IMR-90 (cell line): ENCODE data around the gene ACADM. TPM values are rescaled to one million over a fixed set of nuclear protein-coding genes. Genes with fewer than 3 reads are reported as not detected.
"Not testable (repeated sequence)": the region's sequence is repeated elsewhere in the genome, so short reads cannot be mapped to it uniquely, and the experiment has no call there.

Source experiments
- ATAC-seq: fragments of 200-7000 bp; cut with Tn5 transposase; 2 replicates; pipeline ENCODE4 v1.9.1; 2020; ENCODE audit warnings: low read depth, mild to moderate bottlenecking, moderate library complexity
- BruUV-seq: library from RNA; stranded (reverse); fragments of 400-500 nt; replicated peaks from 2 replicates; lab custom pipeline; 2021; lab: Mats Ljungman, UMichigan
- CTCF ChIA-PET: fragments of 300-600 bp; formaldehyde crosslinking; extraction: SDS; loops from one replicate; lab custom pipeline; 2021; ENCODE audit warnings: antibody characterized with exemption; lab: Yijun Ruan, JAX
- POLR2A ChIA-PET: fragments of 300-600 bp; sonication (Branson Sonifier 250); formaldehyde crosslinking; loops from one replicate; lab custom pipeline; 2022; ENCODE audit warnings: antibody characterized with exemption; ENCODE audit not compliant: unreplicated experiment; lab: Charles Lee
- DNase-seq: peaks from one replicate; pipeline ENCODE4 v3.0.0; 2013
- H2AFZ ChIP-seq: replicated peaks from 2 replicates; pipeline ENCODE3; 2013; ENCODE audit warnings: low read length, mild to moderate bottlenecking; ENCODE audit not compliant: poor library complexity
- H2AK5ac ChIP-seq: 2 replicates; pipeline ENCODE4 v1.6.1; 2013; ENCODE audit warnings: low read depth, low read length, inconsistent platforms
- H2AK9ac ChIP-seq: replicated peaks from 2 replicates; pipeline ENCODE3; 2013; ENCODE audit warnings: mild to moderate bottlenecking, low read depth, low read length, moderate library complexity; ENCODE audit not compliant: poor library complexity
- H2BK120ac ChIP-seq: 2 replicates; pipeline ENCODE4 v1.6.1; 2013; ENCODE audit warnings: low read depth, low read length, inconsistent platforms
- H2BK15ac ChIP-seq: 3 replicates; pipeline ENCODE4 v1.6.1; 2013; ENCODE audit warnings: low read depth, low read length, inconsistent platforms
- H2BK20ac ChIP-seq: 2 replicates; pipeline ENCODE4 v1.6.1; 2013; ENCODE audit warnings: low read depth, mild to moderate bottlenecking, inconsistent platforms, low read length, moderate library complexity
- H2BK5ac ChIP-seq: 2 replicates; pipeline ENCODE4 v1.6.1; 2013; ENCODE audit warnings: mild to moderate bottlenecking, low read depth, low read length, inconsistent platforms; ENCODE audit not compliant: poor library complexity, severe bottlenecking
- H3K14ac ChIP-seq: replicated peaks from 2 replicates; pipeline ENCODE4 v1.6.1; 2013; ENCODE audit warnings: low read depth, low read length, inconsistent platforms
- H3K18ac ChIP-seq: 2 replicates; pipeline ENCODE4 v1.6.1; 2013; ENCODE audit warnings: low read depth, low read length, control low read depth
- H3K23ac ChIP-seq: 2 replicates; pipeline ENCODE4 v1.6.1; 2013; ENCODE audit warnings: low read depth, low read length, inconsistent platforms
- H3K27ac ChIP-seq: 2 replicates; pipeline ENCODE4 v1.5.1; 2013; ENCODE audit warnings: mild to moderate bottlenecking, control low read depth, low read length; ENCODE audit not compliant: insufficient read depth
- H3K27me3 ChIP-seq: 2 replicates; pipeline ENCODE4 v1.6.1; 2013; ENCODE audit warnings: low read length; ENCODE audit not compliant: control insufficient read depth, insufficient read depth
- H3K36me3 ChIP-seq: 2 replicates; pipeline ENCODE4 v1.6.1; 2013; ENCODE audit warnings: low read length, mixed read lengths; ENCODE audit not compliant: control insufficient read depth, insufficient read depth
- H3K4ac ChIP-seq: 2 replicates; pipeline ENCODE4 v1.6.1; 2013; ENCODE audit warnings: low read depth, low read length, inconsistent platforms
- H3K4me1 ChIP-seq: 2 replicates; pipeline ENCODE4 v1.6.1; 2013; ENCODE audit warnings: low read length, mixed read lengths; ENCODE audit not compliant: control insufficient read depth, insufficient read depth
- H3K4me2 ChIP-seq: 2 replicates; pipeline ENCODE4 v1.6.1; 2013; ENCODE audit warnings: low read depth, mild to moderate bottlenecking, control low read depth, low read length, moderate library complexity
- H3K4me3 ChIP-seq: 2 replicates; pipeline ENCODE4 v1.5.1; 2013; ENCODE audit warnings: low read depth, mild to moderate bottlenecking, control low read depth, low read length, moderate library complexity; ENCODE audit not compliant: insufficient read depth
- H3K56ac ChIP-seq: 2 replicates; pipeline ENCODE4 v1.6.1; 2013; ENCODE audit warnings: low read length, inconsistent platforms; ENCODE audit not compliant: insufficient read depth; ENCODE audit errors: extremely low read depth
- H3K79me1 ChIP-seq, 2 experiments: 2 replicates each; pipeline ENCODE4 v1.6.1; 2013; ENCODE audit warnings: low read length in 2 of 2, inconsistent platforms in 1 of 2, low read depth in 1 of 2
- H3K9ac ChIP-seq: 2 replicates; pipeline ENCODE4 v1.6.1; 2013; ENCODE audit warnings: low read depth, low read length, control low read depth
- H3K9me1 ChIP-seq: 2 replicates; pipeline ENCODE4 v1.6.1; 2013; ENCODE audit warnings: low read length, inconsistent platforms; ENCODE audit not compliant: insufficient read depth
- H3K9me3 ChIP-seq: 2 replicates; pipeline ENCODE4 v1.6.1; 2013; ENCODE audit warnings: low read length; ENCODE audit not compliant: control insufficient read depth, insufficient read depth
- H4K20me1 ChIP-seq: 2 replicates; pipeline ENCODE4 v1.6.1; 2013; ENCODE audit warnings: low read length, inconsistent platforms; ENCODE audit not compliant: insufficient read depth
- H4K5ac ChIP-seq: 2 replicates; pipeline ENCODE4 v1.6.1; 2013; ENCODE audit warnings: mild to moderate bottlenecking, low read depth, low read length, control low read depth
- H4K8ac ChIP-seq, 2 experiments: 2 replicates each; pipeline ENCODE4 v1.6.1; 2013; ENCODE audit warnings: low read depth in 2 of 2, low read length in 2 of 2, control low read depth in 1 of 2, inconsistent platforms in 1 of 2
- H4K91ac ChIP-seq: 2 replicates; pipeline ENCODE4 v1.6.1; 2013; ENCODE audit warnings: low read depth, low read length, inconsistent platforms; ENCODE audit not compliant: insufficient read depth
- dilution Hi-C: fragments of 300-500 bp; cut with HindIII; formaldehyde crosslinking; loops from one replicate; pipeline ENCODE4 v1.14.3; 2018; ENCODE audit warnings: low sequenced_read_pairs; ENCODE audit not compliant: unreplicated experiment
- in situ Hi-C: fragments of 300-500 bp; cut with MboI; formaldehyde crosslinking; loops from 3 replicates; pipeline ENCODE4 v1.14.3; 2019; ENCODE audit warnings: low sequenced_read_pairs, inconsistent platforms, mixed read lengths
- intact Hi-C: fragments of 100-400 bp; cut with micrococcal nuclease; formaldehyde crosslinking; loops from 2 replicates; pipeline ENCODE4 v1.10.0; 2022
- polyA plus RNA-seq, 3 experiments: library from polyadenylated mRNA; depleted of rRNA; stranded (reverse); fragments of >200 nt; gene quantifications; 2 replicates each; pipeline ENCODE4 v1.2.3, GENCODE V29; 2012; ENCODE audit warnings: low replicate concordance in 1 of 3
- total RNA-seq: library from RNA; depleted of rRNA; stranded (reverse); fragments of >200 nt; gene quantifications from 2 replicates; pipeline ENCODE4 v1.2.3, GENCODE V29; 2012

ACADM gene
- total and polyA plus RNA-seq, 2 of the 4 experiments (the other 2 are of a cell fraction) = 8.6 to 18.5 TPM

GRCh38 chr1:75757210-75757609 lies 32.7 kb downstream of the ACADM start:
- H3K79me1 ChIP-seq, H3K4me3 ChIP-seq, H4K91ac ChIP-seq, H3K9ac ChIP-seq, H3K23ac ChIP-seq, H2BK20ac ChIP-seq, H2BK120ac ChIP-seq, H3K27ac ChIP-seq, H3K27me3 ChIP-seq, H3K56ac ChIP-seq, H2AK9ac ChIP-seq, H2AK5ac ChIP-seq, POLR2A ChIA-PET, intact Hi-C loops, H4K5ac ChIP-seq, DNase-seq, H2AFZ ChIP-seq, H3K4ac ChIP-seq, H2BK5ac ChIP-seq, in situ Hi-C loops, ATAC-seq, H3K18ac ChIP-seq, H3K9me3 ChIP-seq, H4K8ac ChIP-seq, CTCF ChIA-PET, H3K4me1 ChIP-seq, H3K9me1 ChIP-seq, H2BK15ac ChIP-seq, H3K4me2 ChIP-seq, H4K20me1 ChIP-seq, BruUV-seq, H3K14ac ChIP-seq, dilution Hi-C loops: not testable (repeated sequence)
- H3K36me3 ChIP-seq = peaks cover 16% of the 10 kb centered on the region
